ENCODE data around the gene ESRRB.

The ESRRB gene

DNA sequence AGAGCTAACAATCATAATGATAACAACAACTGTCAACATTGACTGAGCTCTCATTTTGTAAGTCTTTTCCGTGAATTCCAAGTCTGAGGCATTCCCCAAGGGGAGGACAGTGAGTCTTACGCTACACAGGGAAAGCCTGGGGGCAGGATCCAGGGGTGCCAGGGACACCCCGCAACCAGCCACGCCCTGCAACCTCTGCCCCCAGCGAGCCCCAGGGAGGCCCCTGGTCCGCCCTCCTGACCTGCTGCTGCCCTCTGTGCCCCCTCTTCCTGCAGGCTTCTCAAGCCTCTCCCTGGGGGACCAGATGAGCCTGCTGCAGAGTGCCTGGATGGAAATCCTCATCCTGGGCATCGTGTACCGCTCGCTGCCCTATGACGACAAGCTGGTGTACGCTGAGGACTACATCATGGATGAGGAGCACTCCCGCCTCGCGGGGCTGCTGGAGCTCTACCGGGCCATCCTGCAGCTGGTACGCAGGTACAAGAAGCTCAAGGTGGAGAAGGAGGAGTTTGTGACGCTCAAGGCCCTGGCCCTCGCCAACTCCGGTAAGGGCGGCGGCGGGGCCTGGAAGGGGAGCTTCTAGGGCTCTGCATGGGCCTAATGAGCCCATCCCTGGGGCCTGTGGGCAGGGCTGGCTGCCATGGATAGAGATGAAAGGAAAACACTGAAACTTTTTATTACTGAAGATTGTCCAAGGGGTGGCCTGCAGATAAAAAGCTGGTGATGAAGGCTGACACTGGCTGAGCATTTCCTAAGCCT is 115.4 kb downstream of the ESRRB start:
- no peak for DNase-seq (ENCODE audit: low read depth in 1 of 2, low spot score in 1 of 2)

DNA sequence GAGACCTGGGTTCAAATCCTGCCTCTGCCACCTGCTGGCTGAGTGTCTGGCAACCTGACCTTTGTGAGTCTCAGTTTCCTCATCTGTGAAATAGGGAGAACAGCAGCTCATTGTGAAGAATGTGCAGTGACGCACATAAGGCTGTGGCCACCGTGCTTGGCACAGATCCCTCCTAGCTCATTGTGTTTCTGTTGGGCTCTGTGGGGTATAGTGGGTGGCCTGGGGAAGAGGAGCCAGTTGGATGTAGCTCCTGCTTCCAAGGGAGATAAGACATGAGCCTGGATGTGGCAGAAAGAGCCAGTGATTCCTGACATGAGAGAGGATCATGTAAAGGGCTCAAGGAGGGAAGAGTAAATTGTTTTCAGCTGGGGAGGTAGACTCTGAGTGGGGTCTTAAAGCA is 120.0 kb downstream of the ESRRB start:
- no peak for DNase-seq (ENCODE audit: low read depth in 1 of 2, low spot score in 1 of 2)

DNA sequence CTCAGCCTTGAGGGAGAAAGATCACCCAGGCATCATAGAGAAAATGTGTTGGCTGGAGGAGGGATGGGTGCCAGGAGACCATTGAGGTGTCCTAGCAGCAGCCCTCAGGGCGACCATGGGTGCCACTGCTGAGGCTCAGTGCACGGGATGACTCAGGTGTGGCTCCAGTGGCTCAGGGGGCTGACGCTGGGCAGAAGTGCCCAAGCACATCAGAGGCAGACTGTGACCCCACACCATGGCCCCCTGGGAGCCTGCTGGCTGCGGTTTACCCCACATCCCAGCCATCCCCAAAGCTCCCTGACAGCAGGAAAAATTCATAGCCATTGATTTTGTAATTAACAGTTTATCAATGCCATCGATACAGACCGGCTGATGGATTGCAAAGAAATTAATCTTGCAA is 120.7 kb downstream of the ESRRB start:
- DNase-seq (ENCODE audit: low read depth in 1 of 2, low spot score in 1 of 2): no peak

DNA sequence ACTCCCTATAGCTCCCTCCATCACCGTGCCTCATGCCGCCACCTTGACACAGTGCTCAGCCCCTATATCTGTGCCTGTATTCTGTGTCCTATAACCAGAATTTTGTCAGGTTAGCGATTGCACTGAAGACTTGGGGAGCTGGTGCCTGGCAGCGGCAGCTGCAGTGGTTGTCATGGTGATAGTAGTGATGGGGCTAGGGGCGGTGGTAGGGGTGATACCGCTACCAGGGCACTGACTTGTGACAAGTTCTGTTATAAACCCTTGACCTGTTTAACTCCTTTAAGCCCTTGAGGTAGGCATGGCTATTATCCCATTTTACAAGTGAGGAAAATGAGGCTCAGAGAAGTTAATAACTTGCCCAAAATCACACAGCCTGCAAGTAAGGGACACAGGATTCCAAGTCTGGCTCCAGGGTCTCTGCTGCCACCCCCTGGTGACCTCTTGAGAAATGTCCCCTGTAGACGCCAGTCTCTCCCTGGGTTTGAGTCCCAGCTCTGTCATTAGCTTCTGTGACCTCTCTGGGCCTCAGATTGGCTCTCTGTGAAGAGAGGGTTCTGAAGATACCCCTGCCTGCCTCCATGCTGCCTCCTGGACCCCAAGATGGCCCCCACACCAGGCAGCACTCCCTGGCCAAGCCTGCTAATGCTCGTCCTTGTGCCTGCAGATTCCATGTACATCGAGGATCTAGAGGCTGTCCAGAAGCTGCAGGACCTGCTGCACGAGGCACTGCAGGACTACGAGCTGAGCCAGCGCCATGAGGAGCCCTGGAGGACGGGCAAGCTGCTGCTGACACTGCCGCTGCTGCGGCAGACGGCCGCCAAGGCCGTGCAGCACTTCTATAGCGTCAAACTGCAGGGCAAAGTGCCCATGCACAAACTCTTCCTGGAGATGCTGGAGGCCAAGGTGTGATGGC is 121.9 kb downstream of the ESRRB start:
- DNase-seq (ENCODE audit: low read depth in 1 of 2, low spot score in 1 of 2): no peak

DNA sequence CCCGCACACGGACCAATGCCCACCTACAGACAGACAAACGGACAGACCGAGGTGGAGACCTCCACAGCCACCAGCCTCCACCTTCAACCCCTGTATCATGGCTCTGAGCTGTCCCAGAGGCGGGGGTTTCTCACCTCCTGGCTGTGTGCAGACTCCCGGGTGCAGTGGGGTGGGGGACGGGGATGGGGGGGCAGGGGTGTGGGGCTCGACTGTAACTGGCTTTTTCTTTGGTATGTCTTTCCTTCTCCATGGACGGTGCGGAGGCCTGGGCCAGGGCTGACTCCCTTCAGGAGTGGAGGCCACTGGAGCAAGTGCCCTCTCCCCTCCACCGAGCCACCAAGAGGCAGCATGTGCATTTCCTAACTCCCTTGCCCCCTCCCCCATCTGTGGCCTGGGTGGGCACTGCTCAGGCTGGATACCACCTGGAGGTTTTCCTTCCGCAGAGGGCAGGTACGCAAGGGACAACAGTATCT is 122.6 kb downstream of the ESRRB start:
- DNase-seq (ENCODE audit: low read depth in 1 of 2, low spot score in 1 of 2): no peak

DNA sequence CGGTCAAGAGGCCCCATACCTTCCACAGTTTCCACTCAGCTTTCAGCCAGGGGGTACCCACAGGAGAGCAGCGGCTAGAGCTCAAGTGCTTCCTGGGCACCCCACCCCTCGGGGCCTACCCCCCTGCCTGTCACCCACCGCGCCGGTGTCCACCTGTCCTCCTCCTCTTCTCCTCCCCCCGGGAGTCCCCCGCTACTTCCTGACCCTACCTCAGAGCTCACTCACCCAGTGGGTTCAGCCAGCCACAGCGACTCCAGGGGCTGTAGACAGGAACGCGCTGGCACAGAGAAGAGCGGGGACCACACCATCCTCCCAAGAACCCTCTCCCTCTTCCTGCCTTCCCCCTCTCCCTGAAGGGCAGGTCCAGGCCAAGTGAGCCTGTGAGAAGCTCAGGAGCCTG is 123.0 kb downstream of the ESRRB start:
- DNase-seq (ENCODE audit: low read depth in 1 of 2, low spot score in 1 of 2): no peak

DNA sequence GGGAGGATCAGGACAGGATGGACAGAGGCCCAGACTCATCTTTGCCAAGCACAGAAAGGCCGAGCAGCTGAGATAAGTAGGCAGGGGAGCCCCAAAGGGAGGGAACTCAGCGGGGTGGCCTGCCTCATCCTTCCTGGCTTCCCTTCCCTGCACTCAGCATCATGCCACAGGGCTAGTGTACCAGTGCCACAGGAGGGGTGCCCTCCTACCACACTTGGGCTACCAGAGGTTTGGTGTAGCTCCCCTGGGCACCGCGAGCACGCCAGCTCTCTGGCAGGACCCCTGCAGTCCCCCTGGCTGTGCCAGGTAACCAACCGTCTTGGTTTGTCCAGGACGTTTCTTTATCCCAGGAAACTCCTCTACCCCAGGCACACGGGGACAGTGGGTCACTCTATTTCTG is 123.5 kb downstream of the ESRRB start:
- DNase-seq (ENCODE audit: low read depth in 1 of 2, low spot score in 1 of 2): no peak

DNA sequence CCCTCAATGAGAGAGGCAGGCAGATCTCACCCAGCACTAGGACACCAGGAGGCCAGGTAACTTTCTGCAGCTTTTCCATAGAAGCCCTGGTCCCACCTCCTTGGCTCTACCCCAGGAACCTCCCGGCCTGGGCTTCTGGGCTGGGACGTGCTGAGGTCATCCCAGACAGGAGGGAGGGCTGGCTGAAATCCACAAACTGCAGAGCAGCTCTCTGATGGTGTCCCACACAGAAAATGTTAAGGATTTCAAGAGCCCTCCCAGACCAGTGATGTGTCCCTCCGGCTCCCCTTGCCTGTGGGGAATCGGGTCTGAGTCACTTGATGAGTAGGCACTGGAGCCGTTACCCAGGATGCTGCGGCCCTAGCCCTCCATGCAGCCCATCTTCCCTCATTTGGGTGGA is 124.1 kb downstream of the ESRRB start:
- no peak for DNase-seq (ENCODE audit: low read depth in 1 of 2, low spot score in 1 of 2)

DNA sequence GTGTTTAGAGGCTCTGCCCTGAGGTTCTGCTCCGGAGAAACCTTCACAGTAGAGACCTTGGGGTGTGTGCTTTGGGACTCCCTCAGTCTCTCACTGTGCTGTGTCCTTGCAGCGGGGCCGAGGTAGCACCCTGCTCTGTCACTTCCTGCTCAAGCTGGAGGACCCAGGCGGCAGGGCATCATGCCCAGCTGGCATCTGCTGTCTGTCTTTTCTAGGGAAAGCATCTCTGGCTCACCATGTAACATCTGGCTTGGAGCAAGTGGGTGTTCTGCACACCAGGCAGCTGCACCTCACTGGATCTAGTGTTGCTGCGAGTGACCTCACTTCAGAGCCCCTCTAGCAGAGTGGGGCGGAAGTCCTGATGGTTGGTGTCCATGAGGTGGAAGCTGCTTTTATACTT is 124.5 kb downstream of the ESRRB start:
- no peak for DNase-seq (ENCODE audit: low read depth in 1 of 2, low spot score in 1 of 2)

DNA sequence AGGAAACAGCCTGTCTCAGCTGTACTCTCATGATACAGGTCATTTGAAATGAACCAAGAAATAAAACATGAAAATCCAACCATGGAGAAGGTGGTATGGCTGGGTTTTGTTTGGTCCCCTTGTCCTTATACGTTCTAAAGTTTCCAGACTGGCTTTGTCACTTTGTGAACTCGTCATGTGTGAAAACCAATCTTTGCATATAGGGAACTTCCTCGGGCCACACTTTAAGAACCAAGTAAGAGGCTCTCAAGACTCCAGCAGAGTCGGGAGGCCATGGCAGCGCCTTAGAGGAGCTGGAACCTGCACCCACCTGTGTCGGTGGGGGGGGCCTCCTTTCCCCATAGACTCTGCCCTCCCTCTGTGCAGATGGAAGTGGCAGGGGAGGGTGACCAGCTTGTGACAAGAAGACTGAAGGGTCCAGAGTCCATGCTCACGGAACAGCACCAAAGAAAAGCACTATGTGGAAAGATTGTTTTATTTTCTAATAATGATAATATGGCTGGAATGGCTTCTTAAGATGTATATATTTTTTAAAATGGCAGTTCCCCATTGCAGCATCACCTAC is 125.3 kb downstream of the ESRRB start:
- no peak for DNase-seq (ENCODE audit: low read depth in 1 of 2, low spot score in 1 of 2)

DNA sequence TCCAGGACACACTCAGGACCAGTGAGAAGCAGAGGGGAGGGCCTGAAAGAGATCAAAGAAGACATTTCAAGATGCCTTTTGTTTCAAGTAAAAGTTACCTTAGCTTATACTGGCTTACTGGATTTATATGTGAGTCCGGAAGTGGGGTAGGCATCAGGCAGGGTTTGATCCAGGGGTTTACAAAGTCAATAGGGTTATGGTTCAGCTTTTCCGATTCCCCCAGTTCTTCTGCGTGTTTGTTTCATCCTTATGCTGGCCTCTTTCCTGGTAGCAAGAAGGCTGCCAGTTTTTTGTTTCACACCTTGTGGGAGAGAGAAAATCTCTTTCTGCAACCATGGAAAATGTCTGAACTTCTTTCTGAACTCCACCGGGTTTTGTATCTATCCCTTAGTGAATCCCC is 126.3 kb downstream of the ESRRB start:
- DNase-seq (ENCODE audit: low read depth in 1 of 2, low spot score in 1 of 2): no peak

DNA sequence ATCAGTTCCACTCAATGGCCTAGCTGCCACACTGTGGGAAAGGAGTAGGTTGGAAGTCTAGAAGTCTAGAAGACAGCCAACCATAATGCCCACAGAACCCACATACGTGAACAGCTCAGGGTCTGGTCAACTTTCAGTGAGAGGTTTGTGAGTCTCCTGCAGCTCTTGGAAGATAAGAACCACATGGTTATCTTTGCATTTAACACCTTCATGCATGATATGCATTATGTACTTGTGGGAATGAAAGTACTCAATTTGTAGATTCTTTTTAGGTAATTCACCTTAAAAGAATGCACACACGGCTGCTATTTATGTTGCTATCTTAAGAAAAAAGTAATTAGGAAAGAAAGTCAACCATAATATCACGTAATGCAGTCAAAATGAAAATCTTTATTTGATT is 126.7 kb downstream of the ESRRB start:
- DNase-seq (ENCODE audit: low read depth in 1 of 2, low spot score in 1 of 2): no peak

DNA sequence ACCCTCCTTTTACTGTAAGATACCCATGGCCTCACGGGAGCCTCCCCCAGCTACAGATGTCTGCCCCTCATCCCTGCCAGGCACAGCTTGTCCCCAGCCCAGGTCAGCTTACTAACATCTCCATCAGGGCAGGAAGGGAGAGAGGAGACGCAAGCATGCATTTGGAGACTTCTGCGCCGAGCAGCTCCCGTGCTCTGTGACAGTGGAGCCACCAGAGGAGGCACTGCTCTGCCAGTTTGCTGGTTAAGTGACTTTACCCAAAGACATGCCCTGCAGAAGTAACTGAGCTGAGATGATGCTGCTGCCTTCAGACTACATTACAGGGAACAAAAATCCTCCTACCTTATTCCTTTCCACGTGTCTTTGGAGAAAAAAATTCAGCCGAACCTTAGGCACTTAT is 133.4 kb downstream of the ESRRB start:
- no peak for DNase-seq (ENCODE audit: low read depth in 1 of 2, low spot score in 1 of 2)

DNA sequence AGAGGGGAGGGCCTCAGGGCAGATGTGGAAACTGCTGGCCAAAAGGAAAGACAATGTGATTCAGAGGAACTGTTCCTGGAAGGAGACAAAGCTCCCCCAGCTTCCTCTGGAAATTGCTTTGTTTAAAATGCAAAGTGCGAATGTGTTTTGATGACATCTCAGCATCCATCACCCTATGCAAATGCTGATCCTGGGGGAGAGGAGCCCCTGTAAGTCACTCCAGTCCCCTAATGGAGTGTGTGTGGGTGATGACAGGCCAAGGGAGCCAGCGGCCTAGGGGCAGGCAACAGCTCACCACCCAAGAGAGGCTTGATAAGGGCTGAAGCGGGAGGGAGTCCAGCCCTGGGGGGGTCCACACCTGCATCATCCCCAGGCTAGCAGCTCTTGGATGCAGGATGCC is 134.2 kb downstream of the ESRRB start:
- no peak for DNase-seq (ENCODE audit: low read depth in 1 of 2, low spot score in 1 of 2)

DNA sequence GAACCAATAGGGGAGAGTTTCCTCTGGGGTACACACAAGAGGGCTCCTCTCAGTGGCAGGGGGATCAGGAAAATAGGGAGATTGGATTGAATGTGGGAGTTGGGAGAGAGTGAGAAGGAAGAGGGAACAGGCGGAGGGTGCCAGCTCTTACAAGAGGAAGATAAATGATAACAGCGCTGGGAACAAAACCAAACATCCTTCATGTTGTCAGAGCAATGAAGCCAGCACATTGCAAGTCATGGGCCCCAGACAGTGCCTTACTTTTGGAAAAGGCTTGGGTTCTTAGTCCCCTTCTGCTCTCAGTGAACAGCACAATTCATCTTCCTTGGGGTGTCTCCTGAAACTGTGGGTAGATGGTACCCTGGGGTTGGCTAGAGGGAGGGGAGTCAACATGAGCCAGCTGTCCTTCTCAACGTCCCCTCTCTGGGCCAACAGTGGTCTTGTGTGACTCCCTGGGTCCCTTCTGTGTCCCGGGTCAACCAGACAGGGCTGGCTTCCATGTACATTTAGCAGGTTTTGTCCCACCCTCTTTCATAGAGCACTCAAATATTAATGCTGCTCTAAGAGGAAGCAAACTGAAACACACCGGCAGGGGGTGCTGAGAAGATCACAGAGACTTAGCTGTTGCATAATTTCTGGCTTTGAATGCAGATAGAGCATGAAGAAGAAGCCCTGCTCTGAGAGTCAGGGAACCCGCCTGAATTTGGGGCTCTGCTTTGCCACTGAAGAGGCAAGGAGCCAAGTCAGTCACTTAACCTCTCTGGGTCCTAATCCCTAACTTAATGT is 138.5 kb downstream of the ESRRB start:
- DNase-seq (ENCODE audit: low read depth in 1 of 2, low spot score in 1 of 2): no peak

DNA sequence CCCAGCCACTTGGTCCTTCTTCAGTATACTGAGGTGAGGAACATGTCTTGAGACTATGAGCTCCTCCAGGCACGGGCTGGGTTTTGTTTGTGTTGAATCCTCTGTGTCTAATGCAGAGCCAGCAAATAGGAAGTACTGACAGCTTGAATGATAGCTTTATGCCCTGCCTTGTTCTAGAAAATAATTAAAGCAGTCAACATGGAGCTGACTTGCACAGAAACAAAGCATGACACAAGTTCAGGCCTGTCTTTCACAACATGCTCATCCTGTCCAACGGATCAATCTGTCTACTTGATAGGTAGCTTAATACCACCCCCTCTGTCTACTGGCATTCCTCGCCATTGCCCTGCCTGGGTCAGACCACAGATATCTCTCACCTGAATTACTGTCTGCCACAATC is 140.9 kb downstream of the ESRRB start:
- DNase-seq (ENCODE audit: low read depth in 1 of 2, low spot score in 1 of 2): no peak

DNA sequence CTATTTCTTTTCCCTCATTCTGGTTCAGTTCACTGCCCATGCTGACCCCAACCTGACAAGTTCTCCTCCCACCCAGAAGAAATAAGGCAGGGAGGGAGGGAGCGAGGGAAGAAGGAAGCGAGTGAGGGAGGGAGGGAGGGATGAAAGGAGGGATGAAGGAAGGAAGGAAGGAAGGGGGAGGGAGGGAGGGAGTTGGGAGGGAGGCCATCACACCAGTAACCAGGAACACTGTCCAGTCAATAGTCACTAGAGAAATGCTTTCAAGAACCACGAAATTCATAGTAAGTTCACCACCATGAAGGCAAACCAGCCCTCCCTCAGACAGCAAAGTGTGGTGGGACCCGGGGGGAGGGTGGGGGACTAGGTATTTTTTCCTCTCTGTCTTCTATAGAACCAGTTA is 142.4 kb downstream of the ESRRB start:
- DNase-seq (ENCODE audit: low read depth in 1 of 2, low spot score in 1 of 2): no peak

DNA sequence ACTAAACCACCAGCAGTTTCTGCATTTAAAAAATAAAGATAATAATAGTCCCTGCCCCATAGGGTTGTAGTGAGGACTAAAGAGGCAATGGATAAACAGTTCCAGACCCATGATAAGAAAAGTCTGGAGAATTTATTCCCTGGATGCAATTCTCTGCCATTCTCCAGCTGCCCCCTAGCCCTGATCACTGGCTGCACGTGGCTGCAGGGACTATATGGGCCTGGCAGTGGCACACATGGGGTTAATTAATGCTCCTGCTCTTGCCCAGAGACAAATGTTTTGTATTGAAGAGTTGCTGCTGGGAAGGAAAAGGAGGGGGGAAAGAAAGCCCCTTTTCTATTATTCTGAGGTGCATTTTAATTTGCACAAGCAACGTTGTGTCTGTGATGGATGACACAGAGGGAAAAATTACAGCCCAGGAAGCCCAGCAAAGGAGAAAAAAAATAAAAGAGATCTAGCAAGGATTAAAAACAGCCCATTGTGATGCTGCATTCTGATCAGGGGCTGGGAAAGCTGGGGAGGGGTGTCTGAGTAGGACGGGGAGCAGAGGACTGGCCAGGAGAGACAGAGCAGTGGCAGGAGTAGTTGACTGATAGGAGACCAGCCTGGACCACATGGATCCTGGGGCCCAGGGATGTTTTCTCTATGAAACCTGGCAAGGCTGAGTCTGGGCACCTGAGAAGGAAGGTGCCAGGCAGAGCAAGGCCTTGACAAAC is 149.3 kb downstream of the ESRRB start:
- no peak for DNase-seq (ENCODE audit: low read depth in 1 of 2, low spot score in 1 of 2)

DNA sequence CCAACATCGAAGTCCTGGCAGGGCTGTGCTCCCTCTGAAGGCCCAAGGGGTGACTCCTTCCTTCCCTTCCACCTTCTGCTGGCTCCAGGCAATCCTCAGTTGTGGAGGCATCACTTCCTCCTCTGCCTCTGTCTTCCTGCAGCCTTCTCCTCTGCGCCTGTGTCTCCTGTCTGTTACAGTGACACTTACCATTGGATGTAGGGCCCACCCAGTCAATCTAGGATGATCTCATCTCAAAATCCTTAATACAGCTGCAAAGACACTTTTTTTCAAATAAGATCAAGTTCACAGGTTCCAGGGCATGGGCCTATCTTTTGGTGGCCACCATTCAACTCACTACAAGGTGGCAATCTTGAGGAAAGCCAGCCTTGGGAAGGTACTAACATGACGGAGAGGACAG is 155.1 kb downstream of the ESRRB start:
- no peak for DNase-seq (ENCODE audit: low read depth in 1 of 2, low spot score in 1 of 2)

DNA sequence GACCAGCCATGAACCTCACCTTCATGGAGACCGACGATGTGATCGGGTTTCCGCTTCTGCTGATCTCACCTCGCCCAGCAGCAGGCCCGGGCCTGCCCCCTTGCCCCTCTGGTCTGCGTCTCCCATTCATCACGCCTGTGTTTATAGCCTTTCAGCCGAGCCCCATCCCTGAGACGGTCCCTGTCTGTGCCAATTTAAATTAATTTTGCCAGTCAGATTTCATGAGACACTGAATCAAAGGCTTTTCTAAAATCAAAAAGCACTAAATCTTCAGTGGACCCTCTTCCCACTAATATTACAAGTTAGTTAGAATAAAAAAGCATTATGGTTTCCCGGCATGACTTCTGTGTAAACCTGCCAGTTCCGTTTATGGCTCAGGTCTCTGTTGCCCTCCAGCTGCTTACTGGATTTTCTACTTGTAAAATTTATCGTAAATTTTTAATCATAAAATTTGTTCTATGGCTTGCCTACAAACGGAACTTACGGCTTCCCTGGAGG is 155.9 kb downstream of the ESRRB start:
- DNase-seq (ENCODE audit: low read depth in 1 of 2, low spot score in 1 of 2): no peak

All from stimulated activated CD4-positive, alpha-beta T cell treated with anti-CD3 and anti-CD28 coated beads, Interleukin-15, amount 100 ng/mL, for 1 hour (primary cell).